Measurements from ENCODE around the gene MPRIP. TPM values are rescaled to one million over a fixed set of nuclear protein-coding genes. Genes with fewer than 3 reads are reported as not detected.
"Not testable (repeated sequence)": the region's sequence is repeated elsewhere in the genome, so short reads cannot be mapped to it uniquely, and the experiment has no call there.

Gene MPRIP
- total RNA-seq, 4 donors from 2014 or later, result 130 to 244 (median 155) TPM

DNA sequence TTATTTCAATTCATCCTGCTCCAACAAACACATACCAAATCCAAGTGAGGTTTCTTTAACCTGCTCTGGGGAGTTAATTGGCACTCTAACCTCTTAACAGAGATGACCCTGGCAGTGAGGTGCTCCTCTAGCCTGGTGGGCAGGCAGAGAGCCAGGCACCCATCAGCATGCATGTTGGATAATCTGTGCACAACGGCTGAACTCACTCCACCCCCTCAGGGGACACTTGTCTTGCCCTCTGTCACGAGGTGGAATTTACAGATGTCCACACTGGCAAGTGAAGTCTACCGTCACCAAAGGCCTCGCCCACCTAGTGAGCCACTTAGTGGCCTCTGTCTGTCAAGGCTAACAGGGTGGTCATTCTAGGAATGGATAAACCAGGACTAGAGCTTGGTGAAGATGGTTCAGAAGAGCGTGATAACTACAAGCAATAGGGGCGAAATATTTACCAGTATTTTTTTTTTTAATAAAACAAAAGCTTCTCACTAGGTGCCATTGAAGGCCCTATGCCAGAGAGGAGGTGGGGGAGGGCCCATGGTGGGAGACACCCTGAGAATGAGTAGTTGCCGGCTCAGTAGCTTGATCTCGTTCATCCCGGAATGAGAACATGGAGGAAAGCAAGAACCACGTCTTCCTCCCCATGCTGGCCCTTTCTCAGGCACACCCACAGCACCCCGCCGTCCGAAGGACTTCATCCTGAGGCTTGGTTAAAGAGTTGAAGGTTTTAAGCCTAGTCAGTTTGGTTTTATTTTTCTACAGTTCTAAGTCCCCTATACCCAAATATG is 138.7 kb downstream of the MPRIP start:
- Histone ChIP-seq H3K27me3 (no peaks in the 10 kb centered on the region), H3K9me3 (no peaks in the 10 kb centered on the region), H3K4me1 (peaks cover 19 to 33% of the 10 kb centered on the region in 2 donors), H3K27ac (peak overlapping the region in 1 of 3 donors; percentile 7), H3K36me3 (peaks cover 54 to 61% of the 10 kb centered on the region in 2 donors), H3K4me3 (replicated peaks in 1 of 3) (no peak overlapping the region)
- intact Hi-C loops (cut with DNase I), result no loop called here
- DNase-seq, result peak; percentile 37 to 51
- TF ChIP-seq CTCF (IDR thresholded peaks at IDR 0.05) (no peak), POLR2A (IDR thresholded peaks at IDR 0.05) (no peak)
- 76 to 80% methylated on average over 13 of the region's 13 CpGs for WGBS, 2 donors

- Histone ChIP-seq H3K4me3 (replicated peaks in 1 of 3) (no peak overlapping the region), H3K9me3 (no peaks in the 10 kb centered on the region), H3K4me1 (peaks cover 29 to 43% of the 10 kb centered on the region in 2 donors), H3K27ac (peak overlapping the region; percentile 9 to 61 (median 56)), H3K36me3 (peaks cover 44 to 51% of the 10 kb centered on the region in 2 donors), H3K27me3 (no peaks in the 10 kb centered on the region)
- WGBS, 2 donors, result 52 to 57% methylated on average over 15 of the region's 15 CpGs
- peak in 1 of 2 donors; percentile 43 for DNase-seq
- TF ChIP-seq POLR2A (IDR thresholded peaks at IDR 0.05) (no peak), CTCF (IDR thresholded peaks at IDR 0.05) (no peak)
- intact Hi-C loops (cut with DNase I), result no loop called here
Measured at GRCh38 chr17:17181666-17182597, 139.7 kb downstream of the MPRIP start.

DNA sequence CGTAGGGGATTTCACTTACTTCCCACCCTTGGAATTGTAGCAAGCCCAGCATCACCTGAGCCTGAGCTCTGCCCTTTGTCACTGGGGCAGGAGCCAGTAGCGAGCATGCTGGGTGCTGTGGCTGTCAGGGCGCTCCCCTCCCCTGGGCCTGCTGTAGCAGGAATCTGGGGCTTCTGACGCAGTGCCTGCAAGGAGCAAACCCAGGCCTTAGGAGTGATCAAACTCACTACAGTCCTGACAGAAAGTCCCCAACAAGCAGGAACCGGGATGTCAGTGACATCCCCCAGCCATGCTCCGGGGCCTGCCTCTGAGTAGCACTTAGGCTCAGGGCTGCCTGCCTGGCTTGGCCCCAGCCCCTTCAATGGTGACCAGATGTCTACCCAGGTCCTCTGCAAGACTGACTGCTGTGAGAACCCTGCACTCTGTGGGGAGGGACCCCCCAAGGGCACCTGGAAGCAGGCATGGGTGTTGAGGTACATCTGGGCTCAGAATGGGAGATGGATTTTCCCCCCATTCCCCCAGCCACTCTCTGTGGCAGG is 140.4 kb downstream of the MPRIP start:
- intact Hi-C loops (cut with DNase I), result no loop called here
- DNase-seq, result no peak
- Histone ChIP-seq H3K4me3 (replicated peaks in 1 of 3) (no peak overlapping the region), H3K9me3 (no peaks in the 10 kb centered on the region), H3K36me3 (peaks cover 36 to 44% of the 10 kb centered on the region in 2 donors), H3K4me1 (peaks cover 37 to 51% of the 10 kb centered on the region in 2 donors), H3K27ac (peak overlapping the region in 2 of 3 donors; percentile 56 to 61), H3K27me3 (no peaks in the 10 kb centered on the region)
- 75 to 89% methylated on average over 1 to 6 of the region's 6 CpGs for WGBS, 2 donors
- no peak for TF ChIP-seq CTCF (IDR thresholded peaks at IDR 0.05)
- no peak for TF ChIP-seq POLR2A (IDR thresholded peaks at IDR 0.05)

DNA sequence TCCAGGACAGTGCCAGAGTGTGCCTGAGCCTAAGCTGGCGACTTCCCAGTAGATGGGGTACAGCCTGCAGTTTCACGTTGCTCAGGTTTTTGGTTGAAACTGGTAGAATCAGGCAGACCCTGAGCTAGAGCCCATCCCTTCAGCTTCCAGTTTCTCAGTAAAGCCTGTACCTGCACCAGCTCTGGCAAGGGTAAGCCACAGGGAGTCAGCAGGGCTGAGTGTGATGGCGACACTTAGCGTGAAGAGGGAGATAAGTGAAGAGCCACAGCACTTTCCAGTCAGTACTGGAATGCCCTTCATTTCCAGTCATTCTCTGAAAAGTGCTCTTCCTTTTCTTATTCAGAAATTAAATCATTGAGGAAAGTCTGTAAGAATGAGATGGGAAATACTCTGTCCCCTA is 141.5 kb downstream of the MPRIP start:
- Histone ChIP-seq H3K36me3 (peaks cover 29 to 33% of the 10 kb centered on the region in 2 donors), H3K4me1 (peaks cover 40 to 55% of the 10 kb centered on the region in 2 donors), H3K4me3 (replicated peaks in 1 of 3) (no peak overlapping the region), H3K9me3 (no peaks in the 10 kb centered on the region), H3K27ac (no peak overlapping the region), H3K27me3 (no peaks in the 10 kb centered on the region)
- WGBS, 2 donors, result 94 to 98% methylated on average over 4 of the region's 4 CpGs
- DNase-seq, result no peak
- TF ChIP-seq CTCF (IDR thresholded peaks at IDR 0.05) (no peak), POLR2A (IDR thresholded peaks at IDR 0.05) (no peak)
- intact Hi-C loops (cut with DNase I), result no loop called here

- H3K27ac ChIP-seq, result peak overlapping the region in 2 of 3 donors; percentile 49 to 78
- H3K4me3 ChIP-seq (replicated peaks in 1 of 3); H3K9me3 ChIP-seq; DNase-seq; H3K27me3 ChIP-seq; intact Hi-C loops (cut with DNase I): not testable (repeated sequence)
- 70 to 77% methylated on average over 13 of the region's 13 CpGs for WGBS, 2 donors
- H3K36me3 ChIP-seq, result peaks cover 18 to 21% of the 10 kb centered on the region in 2 donors
- H3K4me1 ChIP-seq, result peaks cover 40 to 55% of the 10 kb centered on the region in 2 donors
Measured at GRCh38 chr17:17184985-17185757, 142.9 kb downstream of the MPRIP start.
